ENCODE results near the gene SERPINE1.
"Not testable (repeated sequence)": the region's sequence is repeated elsewhere in the genome, so short reads cannot be mapped to it uniquely, and the experiment has no call there.

Gene SERPINE1

DNA sequence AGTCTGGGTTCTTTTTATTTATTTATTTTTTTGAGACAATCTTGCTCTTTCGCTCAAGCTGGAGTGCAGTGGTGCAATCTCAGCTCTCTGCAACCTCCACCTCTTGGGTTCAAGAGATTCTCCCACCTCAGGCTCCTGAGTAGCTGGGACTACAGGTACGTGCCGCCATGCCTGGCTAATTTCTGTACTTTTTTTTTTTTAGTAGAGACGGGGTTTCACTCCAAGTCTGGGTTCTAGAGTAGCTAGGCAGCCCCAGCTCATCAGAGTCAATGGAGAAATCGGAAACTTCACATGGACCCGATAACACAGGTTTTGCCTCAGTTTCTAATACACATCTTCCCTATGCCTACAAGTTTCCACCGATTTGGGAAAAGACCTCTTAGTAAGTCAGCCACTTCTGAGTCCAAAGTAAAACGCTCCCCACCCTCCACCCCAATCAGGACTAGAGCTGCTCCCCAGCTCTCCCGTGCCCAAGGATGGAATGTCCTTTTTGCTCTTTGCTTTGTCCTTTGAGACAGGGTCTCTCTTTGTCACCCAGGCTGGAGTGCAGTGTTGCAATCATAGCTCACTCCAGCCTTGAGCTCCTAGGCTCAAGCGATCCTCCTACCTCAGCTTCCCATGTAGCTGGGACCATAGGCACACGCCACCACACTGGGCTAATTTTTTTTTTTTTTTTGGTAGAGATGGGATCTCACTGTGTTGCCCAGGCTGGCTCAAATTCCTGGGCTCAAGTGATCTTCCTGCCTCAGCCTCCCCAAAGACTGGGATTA is 3.8 kb upstream of the SERPINE1 start:
- DNase-seq (ENCODE audit: low read depth in 2 of 2): no peak

DNA sequence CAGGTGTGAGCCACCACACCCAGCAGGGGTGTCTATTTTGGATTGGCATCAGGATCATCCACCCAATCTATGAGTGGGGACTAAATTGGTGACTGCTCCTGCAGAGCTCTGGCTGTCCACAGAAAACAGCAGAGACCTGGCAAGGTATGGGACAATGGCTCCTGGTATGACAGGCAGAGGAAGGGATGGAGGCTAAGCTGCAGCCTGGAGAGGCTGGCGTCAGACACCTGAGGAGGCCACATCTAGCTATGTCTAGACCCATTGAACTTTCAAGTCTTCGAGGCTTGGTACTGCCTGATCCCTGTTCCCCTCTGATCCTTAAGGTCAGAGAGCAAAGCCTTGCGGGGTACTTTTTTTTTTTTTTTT is 3.2 kb upstream of the SERPINE1 start:
- DNase-seq (ENCODE audit: low read depth in 2 of 2): no peak

- no peak for DNase-seq (ENCODE audit: low read depth in 2 of 2)
These were observed 2.4 kb upstream of the SERPINE1 start for GRCh38 chr7:101124376-101125056.

- DNase-seq (ENCODE audit: low read depth in 2 of 2): no peak
These were observed 784 bp upstream of the SERPINE1 start for GRCh38 chr7:101125989-101126650.

- no peak for DNase-seq (ENCODE audit: low read depth in 2 of 2)
These were observed 646 bp downstream of the SERPINE1 start for GRCh38 chr7:101127460-101128039.

DNA sequence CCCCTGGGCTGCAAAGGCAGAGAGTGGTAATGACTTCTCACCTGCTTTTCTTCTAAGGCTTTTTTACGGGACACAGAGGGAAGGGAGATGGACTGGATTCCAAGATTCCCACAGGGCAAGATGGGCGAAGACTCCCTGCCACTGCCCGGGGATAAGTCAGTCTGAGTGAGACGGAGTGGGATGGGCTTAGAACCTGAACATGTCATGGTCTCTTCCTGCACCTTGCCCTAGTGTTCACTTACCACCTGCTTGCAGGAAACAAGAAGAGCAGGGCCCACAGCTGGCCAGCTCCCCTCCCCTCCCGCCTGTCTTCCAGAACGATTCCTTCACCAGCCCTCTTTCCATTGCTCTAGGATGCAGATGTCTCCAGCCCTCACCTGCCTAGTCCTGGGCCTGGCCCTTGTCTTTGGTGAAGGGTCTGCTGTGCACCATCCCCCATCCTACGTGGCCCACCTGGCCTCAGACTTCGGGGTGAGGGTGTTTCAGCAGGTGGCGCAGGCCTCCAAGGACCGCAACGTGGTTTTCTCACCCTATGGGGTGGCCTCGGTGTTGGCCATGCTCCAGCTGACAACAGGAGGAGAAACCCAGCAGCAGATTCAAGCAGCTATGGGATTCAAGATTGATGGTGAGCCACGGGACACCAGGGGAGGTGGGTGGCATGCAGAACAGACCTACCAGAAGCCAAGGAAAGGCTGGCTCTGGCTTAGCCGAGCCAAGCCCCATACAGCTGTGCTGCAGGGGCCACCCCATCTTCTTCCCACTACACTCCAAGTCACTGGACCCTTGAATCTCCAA is 1.3 kb downstream of the SERPINE1 start:
- no peak for DNase-seq (ENCODE audit: low read depth in 2 of 2)

DNA sequence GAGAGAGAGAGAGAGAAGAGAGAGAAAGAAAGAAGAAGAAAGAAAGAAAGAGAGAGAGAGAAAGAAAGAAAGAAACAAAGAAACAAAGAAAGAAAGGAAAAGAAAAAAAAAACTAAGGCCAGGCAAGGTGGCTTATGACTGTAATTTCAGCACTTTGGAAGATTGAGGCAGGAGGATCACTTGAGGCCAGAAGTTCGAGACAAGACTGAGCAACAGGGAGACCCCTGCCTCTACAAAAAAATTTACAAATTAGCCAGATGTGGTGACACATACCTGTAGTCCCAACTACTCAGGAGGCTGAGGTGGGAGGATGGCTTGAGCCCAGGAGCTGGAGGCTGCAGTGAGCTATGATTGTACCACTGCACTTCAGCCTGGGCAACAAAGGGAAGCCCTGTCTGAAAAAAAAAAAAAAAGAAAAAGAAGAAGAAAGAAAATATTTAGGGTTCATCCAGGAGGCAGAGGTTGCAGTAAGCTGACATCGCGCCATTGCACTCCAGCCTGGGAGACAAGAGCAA is 2.8 kb downstream of the SERPINE1 start:
- DNase-seq (ENCODE audit: low read depth in 2 of 2): no peak

GRCh38 chr7:101132626-101133600 is 6.0 kb downstream of the SERPINE1 start:
- DNase-seq (ENCODE audit: low read depth in 2 of 2): not testable (repeated sequence)

- no peak for DNase-seq (ENCODE audit: low read depth in 2 of 2)
These were observed 6.9 kb downstream of the SERPINE1 start for GRCh38 chr7:101133621-101134398.

GRCh38 chr7:101134399-101134980 is 7.6 kb downstream of the SERPINE1 start:
- DNase-seq (ENCODE audit: low read depth in 2 of 2): no peak

DNA sequence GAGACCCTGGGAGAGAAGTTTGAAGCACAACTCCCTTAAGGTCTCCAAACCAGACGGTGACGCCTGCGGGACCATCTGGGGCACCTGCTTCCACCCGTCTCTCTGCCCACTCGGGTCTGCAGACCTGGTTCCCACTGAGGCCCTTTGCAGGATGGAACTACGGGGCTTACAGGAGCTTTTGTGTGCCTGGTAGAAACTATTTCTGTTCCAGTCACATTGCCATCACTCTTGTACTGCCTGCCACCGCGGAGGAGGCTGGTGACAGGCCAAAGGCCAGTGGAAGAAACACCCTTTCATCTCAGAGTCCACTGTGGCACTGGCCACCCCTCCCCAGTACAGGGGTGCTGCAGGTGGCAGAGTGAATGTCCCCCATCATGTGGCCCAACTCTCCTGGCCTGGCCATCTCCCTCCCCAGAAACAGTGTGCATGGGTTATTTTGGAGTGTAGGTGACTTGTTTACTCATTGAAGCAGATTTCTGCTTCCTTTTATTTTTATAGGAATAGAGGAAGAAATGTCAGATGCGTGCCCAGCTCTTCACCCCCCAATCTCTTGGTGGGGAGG is 10.8 kb downstream of the SERPINE1 start:
- DNase-seq (ENCODE audit: low read depth in 2 of 2): no peak

- DNase-seq (ENCODE audit: low read depth in 2 of 2): peak; percentile 82 to 89
These were observed 11.4 kb downstream of the SERPINE1 start for GRCh38 chr7:101138213-101138870.

DNA sequence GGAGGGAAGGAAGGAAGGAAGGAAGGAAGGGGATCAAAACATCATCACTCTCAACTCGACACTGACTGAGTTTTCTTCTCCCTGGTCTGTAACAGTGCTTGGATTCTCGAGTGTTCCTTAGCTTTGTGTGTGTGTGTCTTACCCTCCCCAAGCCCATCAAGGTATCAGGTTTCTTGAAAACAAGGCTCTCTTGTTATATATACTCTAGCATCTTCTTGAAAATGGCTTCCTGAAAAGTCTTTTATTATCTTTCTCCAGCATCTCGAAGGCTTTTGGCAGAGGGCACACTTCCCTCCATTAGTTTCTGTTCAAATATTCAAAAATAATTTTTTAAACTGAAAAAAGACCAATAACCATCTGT is 13.4 kb downstream of the SERPINE1 start:
- DNase-seq (ENCODE audit: low read depth in 2 of 2): no peak

DNA sequence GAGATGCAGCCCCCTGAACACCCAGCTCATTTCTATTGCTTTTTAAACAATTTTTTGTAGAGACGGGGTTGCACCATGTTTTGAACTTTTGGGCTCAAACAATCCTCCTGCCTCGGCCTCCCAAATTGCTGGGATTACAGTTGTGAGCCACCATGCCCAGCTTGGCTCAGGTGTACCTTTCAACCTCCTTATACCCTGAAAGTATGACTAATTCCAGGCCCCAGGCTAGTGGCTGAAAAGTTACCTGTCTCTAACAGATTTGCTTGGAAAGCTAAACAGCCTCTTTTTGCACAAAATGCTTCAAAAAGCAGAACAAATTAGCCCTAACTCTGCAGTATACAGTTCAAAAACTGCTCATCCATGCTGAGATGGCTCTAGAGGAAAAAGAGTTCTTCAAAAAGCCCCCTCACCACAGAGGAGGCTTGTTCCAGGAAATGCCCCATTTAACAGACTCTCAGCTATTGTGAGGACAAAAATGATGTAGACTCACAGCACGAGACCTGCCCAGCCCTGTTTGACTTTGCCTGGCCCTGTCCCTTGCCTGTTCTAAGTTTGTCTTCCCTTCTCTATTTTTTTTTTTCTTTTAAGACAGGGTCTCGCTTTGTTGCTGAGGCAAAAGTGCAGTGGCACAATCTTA is 14.0 kb downstream of the SERPINE1 start:
- DNase-seq (ENCODE audit: low read depth in 2 of 2): no peak

- DNase-seq (ENCODE audit: low read depth in 2 of 2): no peak
These were observed 25.2 kb downstream of the SERPINE1 start for GRCh38 chr7:101151908-101152651.

GRCh38 chr7:101153969-101154692 is 27.2 kb downstream of the SERPINE1 start, which contains the start of gene AP1S1:
Gene AP1S1, plus strand, starts transcription at chr7:101154476. Its CDS starts 39 bp downstream, at chr7:101154515.
- DNase-seq (ENCODE audit: low read depth in 2 of 2): peak; percentile 87 to 92

Measured in stimulated activated CD4-positive, alpha-beta T cell treated with anti-CD3 and anti-CD28 coated beads, Interleukin-15, amount 100 ng/mL, for 48 hours (primary cell).